Upper lobe of right lung (tissue), 1 donor: ENCODE data around the gene TAS2R38. TPM values are rescaled to one million over a fixed set of nuclear protein-coding genes. Genes with fewer than 3 reads are reported as not detected.

ENCODE experiments used
- ATAC-seq: fragments of 200-7000 bp; cut with Tn5 transposase; one replicate; pipeline ENCODE4 v1.9.1; 2020; ENCODE audit warnings: mild to moderate bottlenecking, moderate library complexity
- DNase-seq: peaks from one replicate; pipeline ENCODE4 v3.0.0-alpha.2; 2020
- H3K27ac ChIP-seq: fragments of 200-600 bp; one replicate; pipeline ENCODE4 v1.8.0; 2022
- H3K27me3 ChIP-seq: fragments of 200-600 bp; one replicate; pipeline ENCODE4 v1.8.0; 2022; ENCODE audit warnings: mild to moderate bottlenecking
- H3K36me3 ChIP-seq: fragments of 200-600 bp; one replicate; pipeline ENCODE4 v1.8.0; 2022
- H3K4me1 ChIP-seq: fragments of 200-600 bp; one replicate; pipeline ENCODE4 v1.8.0; 2022
- H3K4me3 ChIP-seq: fragments of 200-600 bp; one replicate; pipeline ENCODE4 v1.8.0; 2022; ENCODE audit warnings: mild to moderate bottlenecking
- H3K9me3 ChIP-seq: fragments of 200-600 bp; one replicate; pipeline ENCODE4 v1.8.0; 2022
- CTCF ChIP-seq: fragments of 200-600 bp; IDR thresholded peaks from one replicate; pipeline ENCODE4 v1.8.0; 2022; ENCODE audit warnings: antibody characterized with exemption
- intact Hi-C: fragments of 100-400 bp; cut with DNase I; formaldehyde crosslinking; loops from one replicate; pipeline ENCODE4 v1.11.0; 2022
- total RNA-seq: library from RNA; stranded (reverse); fragmentation: NEBNext Ultra II Directional; extraction: Animal tissue kit (Norgen Biotek cat#: 25700); gene quantifications from one replicate; pipeline ENCODE4 v1.2.1, GENCODE V29; 2021
- donor health status: DM: no; HTN: yes; CAD: no; lungs with severe emphysema.

TAS2R38 gene
- total RNA-seq, 1 donor from 2014 or later = not detected

GRCh38 chr7:141999058-141999623, 25.6 kb upstream of the TAS2R38 start:
- DNase-seq = no peak
- H3K9me3 ChIP-seq = no peaks in the 10 kb centered on the region
- H3K4me1 ChIP-seq = no peaks in the 10 kb centered on the region
- TF ChIP-seq CTCF = no peak
- no peaks in the 10 kb centered on the region for H3K27me3 ChIP-seq
- H3K36me3 ChIP-seq = no peaks in the 10 kb centered on the region
- intact Hi-C loops = no loop called here
- H3K4me3 ChIP-seq = no peak overlapping the region
- no peak overlapping the region for H3K27ac ChIP-seq
- ATAC-seq = no peak

DNA sequence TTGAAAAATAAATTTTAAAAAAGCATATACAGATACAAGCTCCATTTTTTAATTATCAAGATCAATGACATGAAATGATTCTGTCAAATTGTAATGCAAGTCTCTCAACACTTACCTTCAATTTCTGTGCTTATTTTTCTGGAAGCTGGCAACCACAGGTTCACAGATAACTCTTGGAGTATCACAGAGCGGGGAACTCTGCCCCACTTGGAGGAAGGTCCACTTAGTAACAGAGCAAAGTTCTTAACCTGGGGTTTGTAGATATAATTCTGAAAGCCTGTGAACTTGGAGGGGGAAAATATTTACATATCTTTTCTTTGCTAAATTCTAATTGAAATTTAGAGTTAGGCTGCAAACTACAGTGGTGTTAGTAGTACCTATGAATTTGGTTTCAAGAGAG, 19.8 kb upstream of the TAS2R38 start:
- no peak for TF ChIP-seq CTCF
- Histone ChIP-seq H3K4me1 (no peaks in the 10 kb centered on the region), H3K27me3 (no peaks in the 10 kb centered on the region), H3K36me3 (no peaks in the 10 kb centered on the region), H3K9me3 (no peaks in the 10 kb centered on the region), H3K27ac (no peak overlapping the region), H3K4me3 (no peak overlapping the region)
- intact Hi-C loops = no loop called here
- ATAC-seq (no peak), DNase-seq (no peak)

- Histone ChIP-seq H3K4me1 (no peaks in the 10 kb centered on the region), H3K27me3 (no peaks in the 10 kb centered on the region), H3K27ac (no peak overlapping the region), H3K36me3 (no peaks in the 10 kb centered on the region), H3K9me3 (no peaks in the 10 kb centered on the region), H3K4me3 (no peak overlapping the region)
- intact Hi-C loops = no loop called here
- DNase-seq (no peak), ATAC-seq (no peak)
- no peak for TF ChIP-seq CTCF
Observed at GRCh38 chr7:141992688-141993087, 19.1 kb upstream of the TAS2R38 start.

GRCh38 chr7:141992156-141992555, 18.6 kb upstream of the TAS2R38 start:
- intact Hi-C loops = no loop called here
- H3K9me3 ChIP-seq = no peaks in the 10 kb centered on the region
- no peaks in the 10 kb centered on the region for H3K27me3 ChIP-seq
- DNase-seq (no peak), ATAC-seq (peak; percentile 62)
- H3K36me3 ChIP-seq = no peaks in the 10 kb centered on the region
- H3K27ac ChIP-seq = no peak overlapping the region
- no peak overlapping the region for H3K4me3 ChIP-seq
- TF ChIP-seq CTCF = no peak
- H3K4me1 ChIP-seq = no peaks in the 10 kb centered on the region

DNA sequence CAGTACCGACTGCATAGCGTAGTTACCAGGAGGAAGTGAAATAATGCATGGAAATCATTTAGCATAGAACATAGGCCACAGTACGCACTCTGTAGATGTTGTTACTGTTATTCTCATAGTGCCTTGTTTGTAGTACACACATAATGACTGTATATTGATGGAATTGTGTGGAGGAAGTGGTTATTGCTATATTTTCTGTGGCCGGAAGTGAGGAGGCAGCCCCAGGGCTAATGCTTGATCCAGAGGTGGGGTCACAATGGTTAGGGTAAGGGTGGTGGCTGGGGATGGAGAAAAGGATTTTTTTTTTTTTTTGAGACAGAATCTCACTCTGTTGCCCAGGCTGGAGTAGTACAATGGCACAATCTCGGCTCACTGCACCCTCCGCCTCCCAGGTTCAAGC, 17.6 kb upstream of the TAS2R38 start:
- no peaks in the 10 kb centered on the region for H3K4me1 ChIP-seq
- no peak for TF ChIP-seq CTCF
- H3K4me3 ChIP-seq = no peak overlapping the region
- no peak for DNase-seq
- intact Hi-C loops = no loop called here
- ATAC-seq = peak; percentile 58
- no peaks in the 10 kb centered on the region for H3K27me3 ChIP-seq
- H3K27ac ChIP-seq = no peak overlapping the region
- no peaks in the 10 kb centered on the region for H3K9me3 ChIP-seq
- no peaks in the 10 kb centered on the region for H3K36me3 ChIP-seq
